NCI-H748 treated with DMSO at 0.1 percent for 48 hours (cell line): ENCODE data around the gene ADCY2.

ENCODE experiments used
- DNase-seq: peaks from one replicate; lab custom pipeline; 2025; lab: John Stamatoyannopoulos, UW

Gene ADCY2

GRCh38 chr5:7745882-7746610, 350.1 kb downstream of the ADCY2 start:
- DNase-seq, result peak; percentile 95

- no peak for DNase-seq
These were observed 351.8 kb downstream of the ADCY2 start for GRCh38 chr5:7747728-7748127.

GRCh38 chr5:7749626-7750025, 353.7 kb downstream of the ADCY2 start:
- DNase-seq, result no peak

- DNase-seq, result no peak
These were observed 355.9 kb downstream of the ADCY2 start for GRCh38 chr5:7751874-7752273.

- no peak for DNase-seq
These were observed 357.2 kb downstream of the ADCY2 start for GRCh38 chr5:7753181-7753580.

GRCh38 chr5:7753596-7753995, 357.7 kb downstream of the ADCY2 start:
- DNase-seq, result no peak

GRCh38 chr5:7754490-7754889, 358.6 kb downstream of the ADCY2 start:
- no peak for DNase-seq

GRCh38 chr5:7754997-7755596, 359.2 kb downstream of the ADCY2 start:
- peak; percentile 93 for DNase-seq

- no peak for DNase-seq
These were observed 360.0 kb downstream of the ADCY2 start for GRCh38 chr5:7755958-7756357.

GRCh38 chr5:7756453-7756852, 360.5 kb downstream of the ADCY2 start:
- DNase-seq, result no peak

GRCh38 chr5:7759257-7759871, 363.4 kb downstream of the ADCY2 start:
- no peak for DNase-seq

- no peak for DNase-seq
These were observed 364.1 kb downstream of the ADCY2 start for GRCh38 chr5:7759951-7760580.

GRCh38 chr5:7762267-7762666, 366.3 kb downstream of the ADCY2 start:
- peak; percentile 28 for DNase-seq

- DNase-seq, result no peak
These were observed 367.7 kb downstream of the ADCY2 start for GRCh38 chr5:7763621-7764072.

GRCh38 chr5:7764452-7764851, 368.5 kb downstream of the ADCY2 start:
- no peak for DNase-seq

- DNase-seq, result no peak
These were observed 374.5 kb downstream of the ADCY2 start for GRCh38 chr5:7770436-7770835.

GRCh38 chr5:7772141-7772540, 376.2 kb downstream of the ADCY2 start:
- DNase-seq, result no peak

GRCh38 chr5:7773178-7773577, 377.2 kb downstream of the ADCY2 start:
- no peak for DNase-seq

GRCh38 chr5:7776442-7776841, 380.5 kb downstream of the ADCY2 start:
- DNase-seq, result no peak

GRCh38 chr5:7779019-7780005, 383.4 kb downstream of the ADCY2 start:
- no peak for DNase-seq

GRCh38 chr5:7781899-7782298, 386.0 kb downstream of the ADCY2 start:
- no peak for DNase-seq
